ENCODE results near the gene SYNGR4.

SYNGR4 gene

DNA sequence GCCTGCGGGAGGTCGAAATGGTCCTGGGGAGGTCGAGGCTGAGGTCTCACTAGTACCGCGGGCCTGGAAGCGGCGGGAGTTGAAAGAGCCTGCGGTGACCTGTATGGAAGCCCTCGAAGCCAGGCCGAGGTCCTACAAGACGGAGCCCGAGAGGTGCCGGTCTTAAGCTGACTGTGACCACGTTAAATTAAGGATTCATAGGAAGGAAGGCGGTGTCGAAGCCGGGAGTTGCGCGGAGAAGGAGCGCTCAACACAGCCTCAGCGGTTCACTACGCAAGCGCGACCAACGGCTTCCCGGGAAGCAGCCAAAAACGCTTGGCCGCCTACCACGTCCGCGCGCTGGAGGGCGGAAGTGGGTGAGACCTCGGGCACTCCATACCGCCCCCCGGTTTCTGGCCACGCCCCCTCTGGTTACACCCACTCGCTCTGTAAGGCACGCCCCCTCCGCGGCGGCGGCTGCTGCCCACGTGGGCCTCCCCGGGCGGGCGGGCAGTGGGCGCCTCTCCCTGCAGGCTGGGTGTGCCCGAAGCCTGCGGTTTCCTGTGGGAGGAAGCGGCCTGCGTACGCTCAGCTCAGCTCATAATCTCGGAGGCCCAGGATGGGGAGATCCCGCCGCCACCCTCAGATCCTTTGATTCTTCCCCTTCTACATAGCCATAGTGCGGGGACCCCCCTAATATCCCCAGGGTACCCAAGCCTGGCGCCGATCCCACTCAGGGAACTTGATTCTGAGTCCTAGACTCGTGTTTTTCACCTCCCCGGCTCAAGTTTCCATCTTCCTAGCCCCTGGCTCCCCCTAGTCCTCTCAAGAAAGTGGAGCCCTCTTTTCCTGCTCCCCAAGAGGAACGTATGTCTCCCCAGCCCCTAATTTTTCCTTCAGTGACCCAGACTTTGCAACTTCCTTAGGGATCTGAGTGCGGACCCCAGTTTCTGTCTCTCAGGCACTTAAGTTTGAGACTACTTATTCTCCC lies 42.3 kb upstream of the SYNGR4 start:
- ATAC-seq: peak; percentile 78
- TF ChIP-seq ESRRG (CRISPR knock-in tag; IDR thresholded peaks at IDR 0.05): no peak
- TF ChIP-seq CSDC2 (CRISPR knock-in tag; IDR thresholded peaks at IDR 0.05): peak; percentile 41; the same call in 1 of the 2 replicates

DNA sequence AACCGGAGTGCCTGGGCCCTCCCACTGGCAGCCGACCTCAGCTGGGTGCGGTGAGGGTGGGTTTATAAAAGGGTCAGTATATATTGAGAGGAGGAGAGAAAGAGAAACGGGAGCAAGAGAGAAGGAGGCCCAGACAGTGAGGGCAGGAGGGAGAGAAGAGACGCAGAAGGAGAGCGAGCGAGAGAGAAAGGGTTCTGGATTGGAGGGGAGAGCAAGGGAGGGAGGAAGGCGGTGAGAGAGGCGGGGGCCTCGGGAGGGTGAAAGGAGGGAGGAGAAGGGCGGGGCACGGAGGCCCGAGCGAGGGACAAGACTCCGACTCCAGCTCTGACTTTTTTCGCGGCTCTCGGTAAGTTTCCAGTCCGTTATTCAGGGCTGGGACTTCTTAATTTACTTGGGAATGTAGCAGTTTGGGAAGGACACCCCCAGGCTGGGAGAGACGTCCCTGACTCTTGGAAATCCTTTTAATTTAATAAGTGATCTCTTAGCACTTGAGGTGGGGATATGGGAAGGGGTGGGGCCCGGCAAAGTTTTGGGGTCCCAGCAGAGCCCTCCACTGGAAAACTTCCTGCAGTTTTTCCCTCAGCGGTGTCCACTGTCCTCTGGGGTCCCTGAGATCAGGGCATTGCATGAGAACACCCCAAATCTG lies 38.8 kb upstream of the SYNGR4 start, which contains the start of gene EMP3:
EMP3 (plus strand) TSS at position 288 of the 646 bp plus-strand sequence. CDS start 1,293 bp downstream, outside the sequence.
- ATAC-seq: peak; percentile 54
- TF ChIP-seq CSDC2 (CRISPR knock-in tag; IDR thresholded peaks at IDR 0.05) (no peak), ESRRG (CRISPR knock-in tag; IDR thresholded peaks at IDR 0.05) (no peak), SNAI2 (CRISPR knock-in tag; IDR thresholded peaks at IDR 0.05) (no peak), ZNF70 (CRISPR knock-in tag; IDR thresholded peaks at IDR 0.05) (no peak), BACH2 (CRISPR knock-in tag; IDR thresholded peaks at IDR 0.05; ENCODE audit: borderline replicate concordance) (no peak), ZFP3 (CRISPR knock-in tag; IDR thresholded peaks at IDR 0.05) (no peak), ZFP30 (CRISPR knock-in tag; IDR thresholded peaks at IDR 0.05) (no peak), ISL1 (CRISPR knock-in tag; IDR thresholded peaks at IDR 0.05) (no peak), PPARA (CRISPR knock-in tag; IDR thresholded peaks at IDR 0.05; ENCODE audit: borderline replicate concordance) (no peak), ZNF8 (CRISPR knock-in tag; IDR thresholded peaks at IDR 0.05) (no peak), TOX (CRISPR knock-in tag; IDR thresholded peaks at IDR 0.05; ENCODE audit: borderline replicate concordance) (no peak), OSR1 (CRISPR knock-in tag; IDR thresholded peaks at IDR 0.05) (no peak), TCF4 (CRISPR knock-in tag; IDR thresholded peaks at IDR 0.05; ENCODE audit: borderline replicate concordance) (no peak), ZNF565 (CRISPR knock-in tag; conservative IDR thresholded peaks at IDR 0.05; ENCODE audit: low read depth) (no peak), ZC3H10 (CRISPR knock-in tag; IDR thresholded peaks at IDR 0.05) (no peak), ARNTL (CRISPR knock-in tag; IDR thresholded peaks at IDR 0.05; ENCODE audit: borderline replicate concordance, low read depth) (no peak)
- TF ChIP-seq, protein P1, sequence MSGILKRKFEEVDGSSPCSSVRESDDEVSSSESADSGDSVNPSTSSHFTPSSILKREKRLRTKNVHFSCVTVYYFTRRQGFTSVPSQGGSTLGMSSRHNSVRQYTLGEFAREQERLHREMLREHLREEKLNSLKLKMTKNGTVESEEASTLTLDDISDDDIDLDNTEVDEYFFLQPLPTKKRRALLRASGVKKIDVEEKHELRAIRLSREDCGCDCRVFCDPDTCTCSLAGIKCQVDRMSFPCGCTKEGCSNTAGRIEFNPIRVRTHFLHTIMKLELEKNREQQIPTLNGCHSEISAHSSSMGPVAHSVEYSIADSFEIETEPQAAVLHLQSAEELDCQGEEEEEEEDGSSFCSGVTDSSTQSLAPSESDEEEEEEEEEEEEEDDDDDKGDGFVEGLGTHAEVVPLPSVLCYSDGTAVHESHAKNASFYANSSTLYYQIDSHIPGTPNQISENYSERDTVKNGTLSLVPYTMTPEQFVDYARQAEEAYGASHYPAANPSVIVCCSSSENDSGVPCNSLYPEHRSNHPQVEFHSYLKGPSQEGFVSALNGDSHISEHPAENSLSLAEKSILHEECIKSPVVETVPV (CRISPR knock-in tag; IDR thresholded peaks at IDR 0.05): no peak
- TF ChIP-seq, protein P2, sequence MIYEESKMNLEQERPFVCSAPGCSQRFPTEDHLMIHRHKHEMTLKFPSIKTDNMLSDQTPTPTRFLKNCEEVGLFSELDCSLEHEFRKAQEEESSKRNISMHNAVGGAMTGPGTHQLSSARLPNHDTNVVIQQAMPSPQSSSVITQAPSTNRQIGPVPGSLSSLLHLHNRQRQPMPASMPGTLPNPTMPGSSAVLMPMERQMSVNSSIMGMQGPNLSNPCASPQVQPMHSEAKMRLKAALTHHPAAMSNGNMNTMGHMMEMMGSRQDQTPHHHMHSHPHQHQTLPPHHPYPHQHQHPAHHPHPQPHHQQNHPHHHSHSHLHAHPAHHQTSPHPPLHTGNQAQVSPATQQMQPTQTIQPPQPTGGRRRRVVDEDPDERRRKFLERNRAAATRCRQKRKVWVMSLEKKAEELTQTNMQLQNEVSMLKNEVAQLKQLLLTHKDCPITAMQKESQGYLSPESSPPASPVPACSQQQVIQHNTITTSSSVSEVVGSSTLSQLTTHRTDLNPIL (CRISPR knock-in tag; IDR thresholded peaks at IDR 0.05; ENCODE audit: low read depth): no peak
- TF ChIP-seq, protein P3, sequence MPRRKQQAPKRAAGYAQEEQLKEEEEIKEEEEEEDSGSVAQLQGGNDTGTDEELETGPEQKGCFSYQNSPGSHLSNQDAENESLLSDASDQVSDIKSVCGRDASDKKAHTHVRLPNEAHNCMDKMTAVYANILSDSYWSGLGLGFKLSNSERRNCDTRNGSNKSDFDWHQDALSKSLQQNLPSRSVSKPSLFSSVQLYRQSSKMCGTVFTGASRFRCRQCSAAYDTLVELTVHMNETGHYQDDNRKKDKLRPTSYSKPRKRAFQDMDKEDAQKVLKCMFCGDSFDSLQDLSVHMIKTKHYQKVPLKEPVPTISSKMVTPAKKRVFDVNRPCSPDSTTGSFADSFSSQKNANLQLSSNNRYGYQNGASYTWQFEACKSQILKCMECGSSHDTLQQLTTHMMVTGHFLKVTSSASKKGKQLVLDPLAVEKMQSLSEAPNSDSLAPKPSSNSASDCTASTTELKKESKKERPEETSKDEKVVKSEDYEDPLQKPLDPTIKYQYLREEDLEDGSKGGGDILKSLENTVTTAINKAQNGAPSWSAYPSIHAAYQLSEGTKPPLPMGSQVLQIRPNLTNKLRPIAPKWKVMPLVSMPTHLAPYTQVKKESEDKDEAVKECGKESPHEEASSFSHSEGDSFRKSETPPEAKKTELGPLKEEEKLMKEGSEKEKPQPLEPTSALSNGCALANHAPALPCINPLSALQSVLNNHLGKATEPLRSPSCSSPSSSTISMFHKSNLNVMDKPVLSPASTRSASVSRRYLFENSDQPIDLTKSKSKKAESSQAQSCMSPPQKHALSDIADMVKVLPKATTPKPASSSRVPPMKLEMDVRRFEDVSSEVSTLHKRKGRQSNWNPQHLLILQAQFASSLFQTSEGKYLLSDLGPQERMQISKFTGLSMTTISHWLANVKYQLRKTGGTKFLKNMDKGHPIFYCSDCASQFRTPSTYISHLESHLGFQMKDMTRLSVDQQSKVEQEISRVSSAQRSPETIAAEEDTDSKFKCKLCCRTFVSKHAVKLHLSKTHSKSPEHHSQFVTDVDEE (CRISPR knock-in tag; IDR thresholded peaks at IDR 0.05): no peak
- TF ChIP-seq, protein P4, sequence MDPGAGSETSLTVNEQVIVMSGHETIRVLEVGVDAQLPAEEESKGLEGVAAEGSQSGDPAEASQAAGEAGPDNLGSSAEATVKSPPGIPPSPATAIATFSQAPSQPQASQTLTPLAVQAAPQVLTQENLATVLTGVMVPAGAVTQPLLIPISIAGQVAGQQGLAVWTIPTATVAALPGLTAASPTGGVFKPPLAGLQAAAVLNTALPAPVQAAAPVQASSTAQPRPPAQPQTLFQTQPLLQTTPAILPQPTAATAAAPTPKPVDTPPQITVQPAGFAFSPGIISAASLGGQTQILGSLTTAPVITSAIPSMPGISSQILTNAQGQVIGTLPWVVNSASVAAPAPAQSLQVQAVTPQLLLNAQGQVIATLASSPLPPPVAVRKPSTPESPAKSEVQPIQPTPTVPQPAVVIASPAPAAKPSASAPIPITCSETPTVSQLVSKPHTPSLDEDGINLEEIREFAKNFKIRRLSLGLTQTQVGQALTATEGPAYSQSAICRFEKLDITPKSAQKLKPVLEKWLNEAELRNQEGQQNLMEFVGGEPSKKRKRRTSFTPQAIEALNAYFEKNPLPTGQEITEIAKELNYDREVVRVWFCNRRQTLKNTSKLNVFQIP (CRISPR knock-in tag; IDR thresholded peaks at IDR 0.05; ENCODE audit: borderline replicate concordance, low read depth): no peak

DNA sequence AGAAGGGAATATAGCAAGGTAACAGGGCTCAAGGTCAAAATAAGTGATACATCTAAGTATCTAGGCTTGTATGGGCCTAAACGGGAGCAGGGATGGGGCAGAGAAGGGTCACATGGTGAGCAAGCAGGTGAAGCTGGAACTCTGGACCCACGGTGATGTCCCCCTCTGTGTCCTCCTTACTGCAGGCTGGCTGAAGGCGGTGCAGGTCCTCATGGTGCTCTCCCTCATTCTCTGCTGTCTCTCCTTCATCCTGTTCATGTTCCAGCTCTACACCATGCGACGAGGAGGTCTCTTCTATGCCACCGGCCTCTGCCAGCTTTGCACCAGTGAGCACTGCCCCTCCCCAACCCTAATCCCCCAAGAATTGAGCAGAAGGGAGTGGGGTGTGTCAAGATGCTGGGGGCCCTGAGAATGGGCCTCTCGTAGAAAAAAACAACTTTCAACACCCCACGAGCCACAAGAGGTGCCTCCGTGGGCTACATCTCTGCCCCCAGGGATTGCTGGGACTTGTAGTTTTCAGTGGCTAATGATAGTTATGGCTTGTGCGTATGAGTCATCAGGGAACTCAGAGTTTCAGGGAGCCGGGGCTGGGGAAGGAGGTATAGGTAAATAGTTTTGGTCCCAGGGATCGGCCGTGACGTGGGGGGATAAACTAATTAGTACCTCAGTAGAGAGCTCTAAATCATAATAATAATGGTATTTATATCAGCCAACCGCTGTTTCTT lies 34.8 kb upstream of the SYNGR4 start:
- no peak for ATAC-seq
- no peak for TF ChIP-seq BACH2 (CRISPR knock-in tag; IDR thresholded peaks at IDR 0.05; ENCODE audit: borderline replicate concordance)
- TF ChIP-seq, protein P3 (CRISPR knock-in tag; IDR thresholded peaks at IDR 0.05): no peak
- no peak for TF ChIP-seq ZNF70 (CRISPR knock-in tag; IDR thresholded peaks at IDR 0.05)
- TF ChIP-seq ZFP30 (CRISPR knock-in tag; IDR thresholded peaks at IDR 0.05): no peak
- no peak for TF ChIP-seq TCF4 (CRISPR knock-in tag; IDR thresholded peaks at IDR 0.05; ENCODE audit: borderline replicate concordance)
- TF ChIP-seq OSR1 (CRISPR knock-in tag; IDR thresholded peaks at IDR 0.05): no peak
- TF ChIP-seq, protein P2 (CRISPR knock-in tag; IDR thresholded peaks at IDR 0.05; ENCODE audit: low read depth): no peak
- no peak for TF ChIP-seq ZNF8 (CRISPR knock-in tag; IDR thresholded peaks at IDR 0.05)

Data from SK-N-SH treated with all-trans-retinoic acid at 6 μM for 48 hours (cell line).